H4 (cell line): ENCODE measurements around the gene ZNHIT6. TPM values are rescaled to one million over a fixed set of nuclear protein-coding genes. Genes with fewer than 3 reads are reported as not detected.
"Not testable (repeated sequence)": the region's sequence is repeated elsewhere in the genome, so short reads cannot be mapped to it uniquely, and the experiment has no call there.

Experiments
- DNase-seq: peaks from one replicate; pipeline ENCODE4 v3.0.0-alpha.2; 2015; ENCODE audit warnings: low spot score
- total RNA-seq: library from RNA; depleted of rRNA; stranded (reverse); fragments of >200 nt; shearing (Covaris generic); gene quantifications from 2 replicates; pipeline ENCODE4 v1.2.3, GENCODE V29; 2014

The ZNHIT6 gene
- total RNA-seq, 1 experiment from 2014 or later, result 8.4 TPM

GRCh38 chr1:85672031-85672660 lies 36.1 kb downstream of the ZNHIT6 start:
- DNase-seq, result no peak

DNA sequence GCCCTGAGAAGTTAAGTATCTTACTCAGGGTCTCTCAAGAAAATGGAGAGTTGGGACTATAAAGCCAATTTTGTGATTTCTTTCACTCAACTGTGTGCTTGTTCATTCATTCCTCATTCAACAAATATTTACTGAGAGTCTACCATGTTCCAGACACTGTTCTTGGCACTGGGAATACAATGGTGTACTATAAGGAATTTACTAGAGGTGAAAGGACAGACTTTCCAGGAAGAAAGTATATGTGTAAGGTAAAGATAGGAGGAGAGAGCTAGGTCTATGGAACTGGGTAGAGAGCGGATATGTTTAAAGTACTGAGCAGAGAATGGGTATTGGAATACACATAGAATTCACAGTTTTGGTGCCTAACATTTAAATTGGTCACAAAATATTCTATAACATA lies 42.3 kb downstream of the ZNHIT6 start:
- DNase-seq, result no peak

- no peak for DNase-seq
Measured at GRCh38 chr1:85663382-85663781, 44.9 kb downstream of the ZNHIT6 start.

DNA sequence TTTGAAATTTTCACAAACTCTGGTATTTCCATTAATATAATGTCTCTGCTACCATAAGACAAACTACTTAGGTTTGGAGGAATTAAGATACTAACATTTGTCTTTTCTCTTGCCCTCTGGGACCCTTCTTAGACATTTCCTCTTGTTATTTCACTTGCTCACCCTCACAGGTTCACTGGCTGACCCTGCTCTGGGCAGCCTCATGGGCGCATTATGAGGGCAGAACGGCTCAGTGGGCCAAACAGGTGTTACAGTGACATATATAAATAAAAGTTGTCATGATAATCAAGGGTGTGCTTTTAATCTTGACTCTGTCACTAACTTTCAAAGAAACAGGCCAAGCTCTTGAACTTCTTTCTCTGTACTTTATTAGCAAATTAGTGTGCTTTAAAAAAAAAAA lies 46.5 kb downstream of the ZNHIT6 start:
- DNase-seq, result no peak

DNA sequence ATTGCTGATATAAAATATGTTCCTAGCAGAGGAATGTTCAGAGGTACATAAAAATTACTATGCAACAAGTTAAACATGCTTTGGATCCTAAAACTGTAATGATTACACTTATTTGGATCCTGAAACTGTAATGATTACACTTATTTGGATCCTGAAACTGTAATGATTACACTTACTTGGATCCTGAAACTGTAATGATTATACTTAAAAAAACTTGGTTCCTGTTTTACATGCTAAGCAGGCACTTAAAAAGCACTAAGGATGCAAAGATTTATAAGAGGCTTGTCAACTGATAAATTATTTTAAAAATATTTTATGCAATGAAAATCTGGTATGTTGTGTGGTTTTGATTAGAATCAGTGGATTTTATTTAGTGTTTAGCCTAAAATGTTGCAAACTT lies 47.7 kb downstream of the ZNHIT6 start:
- DNase-seq, result no peak

DNA sequence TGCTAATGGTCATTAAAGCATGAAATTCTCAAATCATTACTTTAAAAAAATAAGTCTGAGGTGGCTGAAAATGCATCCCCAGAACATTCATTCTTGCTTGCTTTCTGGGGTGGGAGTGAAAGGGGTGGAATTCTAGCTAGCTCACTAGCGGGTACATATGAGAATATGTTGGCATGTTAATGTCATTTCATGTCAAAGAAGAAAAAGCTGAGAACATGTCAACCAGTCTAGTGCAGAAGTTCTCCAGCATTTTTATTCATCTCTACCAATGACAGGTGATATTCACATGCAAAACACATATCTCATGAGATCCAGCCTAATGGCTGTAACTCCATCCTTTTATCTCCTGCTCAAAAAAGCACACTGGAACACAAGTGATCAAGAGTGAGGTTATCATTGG lies 49.1 kb downstream of the ZNHIT6 start:
- no peak for DNase-seq

DNA sequence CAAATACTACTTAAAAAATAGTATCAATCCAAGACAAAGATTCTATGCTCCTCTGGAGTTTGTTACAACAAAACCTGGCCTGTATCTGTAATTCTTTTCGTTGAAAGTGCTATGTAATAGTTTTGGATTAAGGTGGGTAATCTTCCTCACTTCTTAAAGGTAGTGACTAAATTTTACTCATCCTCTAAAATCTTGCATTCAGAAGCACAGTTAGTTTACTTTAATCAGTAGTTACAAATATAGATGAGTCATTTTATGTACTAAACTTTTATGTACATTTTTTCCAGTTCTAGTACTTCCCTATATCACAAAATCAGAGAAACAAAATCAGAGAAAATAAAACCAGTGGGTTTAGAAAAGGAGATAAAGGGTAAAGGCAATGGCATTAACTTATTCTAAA lies 51.3 kb downstream of the ZNHIT6 start:
- DNase-seq, result no peak

DNA sequence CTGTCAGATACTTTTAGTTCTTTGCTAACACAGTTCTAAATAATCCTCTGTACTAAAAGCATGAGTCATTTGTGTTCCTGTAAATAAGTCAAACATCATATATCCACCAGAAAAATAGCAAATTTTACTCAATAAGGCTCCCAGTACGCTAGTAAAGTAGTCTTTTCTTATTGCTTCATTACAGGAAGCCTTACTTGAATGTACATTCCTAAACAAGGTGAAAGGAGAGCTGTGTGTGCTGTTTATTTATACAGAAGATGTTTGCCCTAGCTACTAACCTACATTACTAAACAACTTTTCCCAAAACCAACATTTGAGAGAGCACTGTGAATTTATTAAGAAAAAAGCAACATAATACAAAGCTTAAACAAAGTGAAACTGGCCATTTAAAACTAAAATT lies 52.0 kb downstream of the ZNHIT6 start:
- DNase-seq, result peak; percentile 26

DNA sequence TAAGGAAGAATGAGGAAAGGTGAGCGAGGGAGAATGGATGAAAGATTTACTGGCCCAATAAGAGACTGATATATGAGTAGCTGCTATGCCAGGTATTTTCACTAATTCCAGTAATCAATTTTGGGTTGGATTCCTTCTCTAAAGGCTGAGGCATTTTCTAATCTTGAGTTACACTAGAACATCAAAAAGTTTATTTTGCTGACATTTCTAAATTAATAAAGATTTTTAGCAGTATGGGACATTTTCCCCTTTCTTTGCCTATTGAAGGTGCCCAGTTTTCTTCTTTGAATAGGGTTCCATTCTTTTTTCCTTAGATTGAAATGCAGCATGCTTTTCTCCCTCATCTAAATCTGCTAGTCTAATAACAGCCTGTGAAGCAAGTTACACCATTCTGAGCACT lies 52.9 kb downstream of the ZNHIT6 start:
- no peak for DNase-seq

GRCh38 chr1:85654066-85654782 lies 54.0 kb downstream of the ZNHIT6 start:
- peak; percentile 9 for DNase-seq

DNA sequence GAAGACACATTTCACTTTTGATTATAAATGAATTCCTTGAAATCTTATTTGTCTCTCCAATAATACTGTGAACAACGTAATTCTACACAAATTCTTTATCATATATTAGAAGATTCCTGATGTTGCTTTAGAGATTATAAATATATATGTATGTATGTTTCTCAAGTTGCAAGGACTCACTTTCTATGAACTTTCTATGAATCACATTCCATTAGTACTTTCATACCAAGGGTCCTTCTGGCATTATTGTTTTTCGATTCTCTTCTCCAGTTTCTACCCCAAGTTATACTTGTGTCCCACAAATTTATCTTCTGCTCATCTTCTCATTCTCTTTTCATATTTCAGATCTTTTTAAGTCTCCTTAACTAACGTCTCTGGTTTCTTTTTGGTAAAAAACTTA lies 55.9 kb downstream of the ZNHIT6 start:
- no peak for DNase-seq

- no peak for DNase-seq
Measured at GRCh38 chr1:85650645-85651044, 57.6 kb downstream of the ZNHIT6 start.

DNA sequence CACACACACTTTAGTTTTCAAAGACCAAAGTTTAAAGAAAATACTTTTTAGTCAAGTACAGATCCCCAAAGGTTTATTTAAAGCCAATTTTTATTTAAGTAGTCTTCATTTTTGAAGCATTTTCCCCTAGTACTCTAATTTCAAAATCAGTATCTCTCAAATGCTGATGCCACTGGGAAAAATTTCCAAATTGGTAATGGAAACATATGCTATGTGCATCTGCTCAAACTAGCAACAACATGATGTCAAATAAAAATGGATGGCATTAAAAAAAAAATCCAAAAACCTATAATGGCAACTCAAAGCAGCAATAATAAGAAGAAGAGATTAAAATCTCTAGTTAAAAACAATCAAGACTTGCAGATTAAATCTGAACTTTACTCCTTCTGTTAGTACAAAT lies 58.6 kb downstream of the ZNHIT6 start:
- DNase-seq, result no peak

DNA sequence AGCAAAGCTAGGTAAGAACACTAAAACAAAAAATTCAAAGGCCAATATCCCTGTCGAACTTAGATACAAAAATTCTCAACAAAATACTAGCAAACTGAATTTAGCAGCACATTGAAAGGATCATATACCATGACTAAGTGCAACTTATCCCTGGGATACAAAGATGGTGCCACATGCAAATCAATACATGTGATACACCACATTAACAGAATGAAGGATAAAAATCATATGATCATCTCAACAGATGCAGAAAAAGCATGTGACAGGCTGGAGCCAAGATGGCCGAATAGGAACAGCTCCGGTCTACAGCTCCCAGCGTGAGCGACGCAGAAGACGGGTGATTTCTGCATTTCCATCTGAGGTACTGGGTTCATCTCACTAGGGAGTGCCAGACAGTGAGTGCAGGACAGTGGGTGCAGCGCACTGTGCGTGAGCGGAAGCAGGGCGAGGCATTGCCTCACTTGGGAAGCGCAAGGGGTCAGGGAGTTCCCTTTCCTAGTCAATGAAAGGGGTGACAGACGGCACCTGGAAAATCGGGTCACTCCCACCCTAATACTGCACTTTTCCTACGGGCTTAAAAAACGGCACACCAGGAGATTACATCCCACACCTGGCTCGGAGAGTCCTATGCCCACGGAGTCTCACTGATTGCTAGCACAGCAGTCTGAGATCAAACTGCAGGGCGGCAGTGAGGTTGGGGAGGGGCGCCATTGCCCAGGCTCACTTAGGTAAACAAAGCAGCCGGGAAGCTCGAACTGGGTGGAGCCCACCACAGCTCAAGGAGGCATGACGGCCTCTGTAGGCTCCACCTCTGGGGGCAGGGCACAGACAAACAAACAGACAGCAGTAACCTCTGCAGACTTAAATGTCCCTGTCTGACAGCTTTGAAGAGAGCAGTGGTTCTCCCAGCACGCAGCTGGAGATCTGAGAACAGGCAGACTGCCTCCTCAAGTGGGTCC lies 66.4 kb downstream of the ZNHIT6 start:
- DNase-seq, result not testable (repeated sequence)

GRCh38 chr1:85639920-85640319 lies 68.3 kb downstream of the ZNHIT6 start:
- DNase-seq, result not testable (repeated sequence)

GRCh38 chr1:85638412-85638811 lies 69.8 kb downstream of the ZNHIT6 start:
- no peak for DNase-seq

- no peak for DNase-seq
Measured at GRCh38 chr1:85630493-85630892, 77.7 kb downstream of the ZNHIT6 start.

- DNase-seq, result peak; percentile 40
Measured at GRCh38 chr1:85629532-85629920, 78.7 kb downstream of the ZNHIT6 start.

DNA sequence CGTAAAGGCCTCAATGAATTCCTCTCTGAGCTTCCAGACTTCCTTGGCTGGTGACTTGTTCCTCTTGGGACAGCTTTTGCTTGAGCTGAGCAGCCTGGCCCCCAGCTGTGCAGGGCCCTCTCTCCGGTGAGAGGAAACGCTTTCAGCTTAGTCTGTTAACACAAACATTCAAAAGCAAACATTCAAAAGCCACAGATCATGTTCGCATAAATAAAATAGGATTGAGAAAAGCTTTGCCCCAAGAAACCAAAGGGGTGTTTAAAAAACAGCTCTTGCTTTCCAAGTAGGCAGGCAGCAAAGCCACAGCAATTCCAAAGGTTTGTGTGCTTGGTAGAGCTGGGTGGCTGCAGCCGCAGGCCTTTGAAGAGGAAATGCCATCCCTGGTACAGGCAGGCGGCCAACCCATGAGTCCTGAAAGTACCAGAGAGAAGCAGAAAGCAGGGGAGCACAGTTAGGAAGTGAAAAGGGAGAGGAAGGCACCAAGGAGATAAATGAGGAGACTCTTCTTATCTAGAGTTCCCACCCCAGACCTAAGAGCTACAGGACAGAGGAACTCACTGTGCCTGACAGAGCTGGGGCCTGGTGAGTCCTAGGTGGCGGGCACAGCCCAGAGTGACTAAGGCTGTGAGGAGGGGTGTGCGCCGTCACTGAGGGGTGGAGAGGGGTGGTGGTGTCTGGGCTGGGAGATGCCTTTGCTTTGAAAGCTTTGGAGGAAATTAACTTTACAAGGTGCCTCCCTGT lies 79.3 kb downstream of the ZNHIT6 start:
- peak; percentile 96 for DNase-seq

DNA sequence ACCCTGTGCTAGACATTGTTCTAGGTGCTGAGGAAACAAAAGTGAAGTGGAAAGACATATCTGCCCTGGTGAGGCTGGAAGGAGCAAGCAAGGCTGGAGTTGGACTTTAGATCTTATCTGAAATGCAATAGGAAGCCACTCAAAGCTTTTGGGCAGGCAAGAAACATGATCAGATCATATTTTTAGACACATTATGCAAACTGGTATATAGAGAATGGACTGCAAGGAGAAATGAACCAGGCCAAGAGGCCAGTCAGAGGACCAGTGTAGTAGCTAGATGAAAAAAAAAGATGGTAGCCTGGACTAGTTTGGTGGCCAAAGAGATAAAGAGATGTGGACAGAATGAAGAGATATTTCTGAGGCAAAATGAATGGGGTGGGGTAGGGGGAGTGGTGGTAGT lies 81.4 kb downstream of the ZNHIT6 start:
- no peak for DNase-seq

DNA sequence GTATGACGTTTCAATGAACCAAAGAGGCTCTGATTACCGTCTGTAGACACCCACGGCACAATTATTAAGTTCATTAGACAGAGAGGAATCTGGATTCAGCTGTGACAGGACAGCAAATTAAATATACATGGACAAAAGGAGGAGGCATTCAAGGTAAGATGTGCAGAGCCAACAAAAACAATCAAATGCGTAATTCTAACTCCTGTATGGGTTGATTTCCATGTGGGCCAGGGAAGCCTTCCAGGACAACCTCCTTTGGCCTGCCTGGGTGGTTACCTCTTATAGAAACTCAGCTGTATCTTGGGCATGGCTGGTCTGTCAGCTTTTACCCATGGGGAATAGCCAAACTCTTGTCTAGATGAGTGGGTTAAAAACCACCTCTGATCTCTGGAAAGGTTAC lies 83.9 kb downstream of the ZNHIT6 start:
- DNase-seq, result no peak

GRCh38 chr1:85623061-85623471 lies 85.2 kb downstream of the ZNHIT6 start:
- peak; percentile 80 for DNase-seq
